Dedifferentiated amniotic fluid mesenchymal stem cell (primary cell): ENCODE measurements around the gene SYCE3.
"Not testable (repeated sequence)": the region's sequence is repeated elsewhere in the genome, so short reads cannot be mapped to it uniquely, and the experiment has no call there.

Source experiments
- DNase-seq: peaks from one replicate; pipeline ENCODE4 v3.0.0-alpha.2; 2016; ENCODE audit errors: extremely low spot score

Gene SYCE3

DNA sequence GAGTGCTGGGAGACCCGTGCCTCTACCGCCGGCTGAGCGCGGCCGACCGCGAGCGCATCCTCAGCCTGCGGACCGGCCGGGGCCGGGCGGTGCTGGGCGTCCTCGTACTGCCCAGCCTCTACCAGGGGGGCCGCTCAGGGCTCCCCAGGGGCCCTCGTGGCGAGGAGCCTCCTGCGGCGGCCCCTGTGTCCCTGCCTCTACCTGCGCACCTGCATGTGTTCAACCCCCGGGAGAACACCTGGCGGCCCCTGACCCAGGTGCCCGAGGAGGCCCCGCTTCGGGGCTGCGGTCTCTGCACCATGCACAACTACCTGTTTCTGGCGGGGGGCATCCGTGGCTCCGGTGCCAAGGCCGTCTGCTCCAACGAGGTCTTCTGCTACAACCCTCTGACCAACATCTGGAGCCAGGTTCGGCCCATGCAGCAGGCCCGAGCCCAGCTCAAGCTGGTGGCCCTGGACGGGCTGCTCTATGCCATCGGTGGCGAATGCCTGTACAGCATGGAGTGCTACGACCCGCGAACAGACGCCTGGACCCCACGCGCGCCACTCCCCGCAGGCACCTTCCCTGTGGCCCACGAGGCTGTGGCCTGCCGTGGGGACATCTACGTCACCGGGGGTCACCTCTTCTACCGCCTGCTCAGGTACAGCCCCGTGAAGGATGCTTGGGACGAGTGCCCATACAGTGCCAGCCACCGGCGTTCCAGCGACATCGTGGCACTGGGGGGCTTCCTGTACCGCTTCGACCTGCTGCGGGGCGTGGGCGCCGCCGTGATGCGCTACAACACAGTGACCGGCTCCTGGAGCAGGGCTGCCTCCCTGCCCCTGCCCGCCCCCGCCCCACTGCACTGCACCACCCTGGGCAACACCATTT lies 13.6 kb downstream of the SYCE3 start:
- DNase-seq = no peak

DNA sequence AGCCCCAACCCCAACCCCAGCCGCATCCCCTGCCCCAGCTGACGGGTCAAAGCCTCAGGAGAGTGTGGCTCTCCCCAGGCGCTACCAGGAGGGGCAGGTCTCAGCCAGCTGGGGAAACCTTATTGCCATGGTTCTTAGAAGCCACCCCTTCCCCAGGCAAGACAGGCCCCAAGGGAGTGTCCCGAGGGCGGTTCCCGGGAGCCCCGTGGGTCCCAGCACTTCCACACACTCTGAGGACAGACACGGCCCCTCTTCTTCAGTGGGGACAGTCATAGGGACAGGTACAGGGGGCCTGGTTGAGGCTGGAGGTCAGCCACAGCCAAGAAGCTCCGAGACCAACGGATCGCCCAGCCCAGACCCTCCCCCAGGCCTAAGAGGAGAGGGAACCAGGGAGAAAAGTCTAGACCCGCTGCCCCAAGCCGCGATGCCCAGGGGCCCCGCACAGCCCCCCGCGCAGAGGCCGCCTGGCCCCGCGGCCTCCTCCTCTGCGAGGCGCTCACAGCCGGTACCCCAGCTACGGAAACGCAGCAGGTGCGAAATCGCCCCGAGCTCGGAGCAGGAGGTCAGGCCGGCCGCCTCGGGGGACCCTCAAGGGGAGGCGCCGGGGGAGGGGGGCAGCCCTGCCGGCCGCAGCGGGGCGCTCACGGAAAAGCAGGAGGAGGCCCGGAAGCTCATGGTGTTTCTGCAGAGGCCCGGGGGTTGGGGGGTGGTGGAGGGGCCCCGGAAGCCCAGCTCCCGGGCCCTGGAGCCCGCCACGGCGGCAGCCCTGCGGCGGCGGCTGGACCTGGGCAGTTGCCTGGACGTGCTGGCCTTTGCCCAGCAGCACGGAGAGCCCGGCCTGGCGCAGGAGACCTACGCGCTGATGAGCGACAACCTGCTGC lies 14.4 kb downstream of the SYCE3 start:
- no peak for DNase-seq

DNA sequence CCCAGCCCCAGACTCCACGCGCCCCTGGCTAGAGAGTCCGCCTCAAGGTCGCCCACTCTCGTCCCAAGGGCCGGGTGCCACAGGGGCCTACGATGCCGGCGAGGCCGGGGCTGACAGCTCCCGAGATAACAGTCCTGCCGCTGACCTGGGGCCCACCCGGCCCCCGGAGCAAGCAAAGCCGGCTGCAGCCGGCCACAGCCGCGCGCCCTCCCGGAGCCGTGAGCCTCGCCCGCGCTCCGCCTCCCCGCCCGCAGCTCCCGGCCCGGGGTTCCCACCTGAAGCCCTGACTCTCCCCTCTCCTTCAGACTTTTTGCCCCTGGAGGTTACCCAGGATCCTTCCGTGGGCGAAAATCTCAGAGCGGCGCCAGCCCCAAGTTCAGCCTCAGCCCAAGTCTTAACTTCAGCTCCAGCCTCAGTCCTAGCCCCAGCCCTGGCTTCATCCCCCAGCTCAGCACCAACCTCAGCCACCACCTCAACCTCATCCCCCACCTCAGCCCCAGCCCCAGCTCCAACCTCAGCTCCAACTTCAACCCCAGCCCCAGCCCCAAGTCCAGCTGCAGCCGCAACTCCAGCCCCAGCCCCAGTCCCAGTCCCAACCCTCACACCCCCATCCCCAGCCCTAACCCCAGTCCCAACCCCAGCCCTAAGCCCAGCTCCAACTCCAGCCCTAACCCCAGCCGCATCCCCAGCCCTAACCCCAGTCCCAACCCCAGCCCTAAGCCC lies 15.3 kb downstream of the SYCE3 start:
- DNase-seq = no peak

DNA sequence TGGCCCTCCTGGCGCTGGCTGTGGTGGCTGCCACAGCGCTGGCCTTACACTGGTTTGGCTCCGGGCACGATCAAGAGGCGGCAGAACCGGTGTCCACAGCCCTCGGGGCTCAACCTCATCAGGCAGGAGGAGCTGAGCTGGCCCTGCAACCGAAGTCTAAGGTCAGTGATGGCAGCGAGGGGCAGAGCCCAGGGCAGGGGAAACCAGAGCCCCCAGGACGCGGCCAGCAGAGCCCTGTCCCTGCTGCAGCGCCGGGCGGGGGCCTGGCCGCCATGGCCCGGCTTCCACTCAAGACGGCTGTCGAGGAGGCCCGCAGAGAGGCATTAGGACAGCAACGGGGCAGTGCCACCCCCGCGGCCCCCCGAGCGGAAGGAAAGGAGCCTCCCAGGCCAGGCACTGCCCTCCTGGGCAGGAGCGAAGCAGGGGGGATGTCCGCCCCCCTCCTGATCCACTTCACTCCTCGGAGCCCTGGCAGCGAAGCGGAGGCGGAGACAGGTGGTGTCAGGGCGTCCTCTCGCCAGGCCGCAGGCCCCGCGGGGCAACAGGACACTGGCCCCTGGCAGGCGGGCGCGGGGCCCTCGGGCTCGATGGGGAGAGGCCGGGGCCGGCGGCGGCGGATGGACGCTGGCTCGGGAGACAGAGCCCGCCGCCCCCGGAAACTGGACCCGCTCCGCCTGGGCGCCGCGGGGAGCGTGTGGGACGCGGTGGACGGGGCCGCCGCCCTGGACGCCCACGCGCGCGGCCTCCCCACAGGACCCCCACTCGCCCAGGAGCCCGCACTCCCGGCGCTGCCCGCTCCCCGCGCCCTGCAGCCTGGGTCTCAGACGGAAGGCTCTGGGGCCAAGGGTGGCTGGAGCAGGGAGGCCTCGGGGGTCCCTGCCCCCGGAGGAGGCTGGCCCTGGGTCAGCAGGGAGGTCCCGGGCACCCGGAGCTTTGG lies 16.1 kb downstream of the SYCE3 start:
- no peak for DNase-seq

- DNase-seq = peak; percentile 89
These were observed 17.0 kb downstream of the SYCE3 start, which contains the start of gene KLHDC7B for GRCh38 chr22:50545522-50546325. Gene KLHDC7B, plus strand, starts transcription at chr22:50545899. Its CDS starts 345 bp downstream, at chr22:50546244.

- DNase-seq = no peak
These were observed 17.9 kb downstream of the SYCE3 start for GRCh38 chr22:50544746-50545253.

DNA sequence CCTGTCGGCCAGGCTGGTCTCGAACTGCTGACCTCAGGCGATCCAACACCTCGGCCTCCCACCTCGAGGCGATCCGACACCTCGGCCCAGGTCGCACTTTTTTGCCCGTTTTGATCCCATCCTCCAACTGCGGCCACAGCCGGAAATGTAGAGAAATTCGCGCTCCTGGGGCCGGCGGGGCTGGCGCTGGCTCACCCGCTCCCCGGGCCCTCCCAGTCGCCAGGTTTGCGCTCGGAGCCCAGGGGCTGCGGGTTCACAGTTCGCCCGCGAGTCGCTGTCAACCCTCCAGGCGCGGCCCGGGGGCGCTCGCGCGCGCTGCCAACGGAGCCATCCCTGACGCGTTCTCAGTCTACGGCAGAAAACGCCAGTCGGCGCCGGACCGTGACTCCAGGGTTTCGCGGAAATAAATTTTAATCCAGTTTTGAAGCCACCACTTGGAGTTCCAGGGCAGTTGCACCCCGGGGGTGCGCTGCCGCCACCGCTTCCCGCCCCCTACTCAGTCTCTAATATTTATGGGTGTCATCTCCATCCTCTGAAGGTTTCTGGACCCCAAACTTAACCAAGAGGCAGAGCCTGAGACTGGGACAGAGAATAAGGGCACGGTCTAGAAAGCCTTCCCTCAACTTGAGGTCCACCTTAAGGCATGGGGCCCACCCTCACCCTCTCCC lies 18.5 kb downstream of the SYCE3 start:
- no peak for DNase-seq

DNA sequence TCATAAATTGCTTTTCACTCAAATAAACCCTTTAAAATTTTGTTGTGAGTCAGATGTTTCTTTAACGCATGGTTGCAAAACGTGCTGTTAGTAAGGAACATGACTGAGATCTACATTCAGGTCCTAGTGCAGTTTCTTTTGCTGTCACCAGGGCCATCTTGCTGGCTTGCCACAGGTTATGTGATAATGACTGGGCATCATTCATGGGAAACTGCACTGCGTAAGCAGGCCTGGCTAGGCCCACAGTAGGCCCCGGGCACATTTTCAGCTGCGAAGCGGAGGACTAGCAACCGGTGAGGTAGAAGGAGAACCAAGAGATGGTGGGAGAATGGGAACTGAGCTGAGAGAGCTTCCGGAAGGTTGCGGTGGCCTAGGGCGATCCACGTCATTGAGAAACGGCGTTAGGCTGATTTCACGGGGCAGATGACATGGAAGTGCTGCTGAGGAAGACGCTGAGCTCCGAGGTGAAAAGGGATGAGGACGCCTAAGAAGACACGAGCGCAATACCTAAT lies 20.2 kb downstream of the SYCE3 start:
- no peak for DNase-seq

- peak; percentile 90 for DNase-seq
These were observed 21.1 kb downstream of the SYCE3 start for GRCh38 chr22:50541667-50542026.

GRCh38 chr22:50540381-50540780 lies 22.3 kb downstream of the SYCE3 start:
- DNase-seq = no peak

DNA sequence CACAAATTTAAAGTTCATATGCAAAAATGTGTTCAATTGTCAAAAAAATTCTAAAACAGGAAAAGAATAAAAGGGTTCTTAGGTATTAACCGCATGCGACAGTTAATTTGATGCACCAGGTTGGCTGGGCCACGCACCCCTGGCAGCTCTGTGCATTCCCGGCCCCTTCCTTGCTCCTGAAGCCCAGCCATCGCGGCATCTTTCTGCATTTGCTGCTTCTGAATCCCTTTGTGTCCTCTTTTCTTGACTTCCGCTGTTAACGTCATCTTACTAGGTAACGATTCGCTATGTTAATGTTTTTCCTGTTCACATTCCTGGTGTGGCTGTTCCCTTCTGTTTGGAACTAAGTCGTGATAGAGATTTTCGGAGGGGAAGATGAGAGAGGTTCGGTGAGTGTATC lies 25.0 kb downstream of the SYCE3 start:
- DNase-seq = no peak

GRCh38 chr22:50536226-50536625 lies 26.5 kb downstream of the SYCE3 start:
- no peak for DNase-seq

DNA sequence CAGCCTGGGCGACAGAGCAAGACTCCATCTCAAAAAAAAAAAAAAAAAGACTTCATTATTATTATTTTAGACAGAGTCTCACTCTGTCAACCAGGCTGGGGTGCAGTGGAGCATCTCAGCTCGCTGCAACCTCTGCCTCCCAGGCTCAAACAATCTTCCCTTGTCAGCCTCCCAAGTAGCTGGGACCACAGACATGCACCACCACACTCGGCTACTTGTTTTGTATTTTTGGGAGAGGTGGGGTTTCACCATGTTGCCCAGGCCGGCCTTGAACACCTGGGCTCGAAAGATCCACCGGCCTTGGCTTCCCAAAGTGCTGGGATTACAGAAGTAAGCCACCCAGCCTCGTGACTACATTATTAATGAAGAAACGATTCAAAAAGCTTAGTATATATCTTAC lies 27.6 kb downstream of the SYCE3 start:
- no peak for DNase-seq

GRCh38 chr22:50533856-50534711 lies 28.6 kb downstream of the SYCE3 start:
- DNase-seq = not testable (repeated sequence)

DNA sequence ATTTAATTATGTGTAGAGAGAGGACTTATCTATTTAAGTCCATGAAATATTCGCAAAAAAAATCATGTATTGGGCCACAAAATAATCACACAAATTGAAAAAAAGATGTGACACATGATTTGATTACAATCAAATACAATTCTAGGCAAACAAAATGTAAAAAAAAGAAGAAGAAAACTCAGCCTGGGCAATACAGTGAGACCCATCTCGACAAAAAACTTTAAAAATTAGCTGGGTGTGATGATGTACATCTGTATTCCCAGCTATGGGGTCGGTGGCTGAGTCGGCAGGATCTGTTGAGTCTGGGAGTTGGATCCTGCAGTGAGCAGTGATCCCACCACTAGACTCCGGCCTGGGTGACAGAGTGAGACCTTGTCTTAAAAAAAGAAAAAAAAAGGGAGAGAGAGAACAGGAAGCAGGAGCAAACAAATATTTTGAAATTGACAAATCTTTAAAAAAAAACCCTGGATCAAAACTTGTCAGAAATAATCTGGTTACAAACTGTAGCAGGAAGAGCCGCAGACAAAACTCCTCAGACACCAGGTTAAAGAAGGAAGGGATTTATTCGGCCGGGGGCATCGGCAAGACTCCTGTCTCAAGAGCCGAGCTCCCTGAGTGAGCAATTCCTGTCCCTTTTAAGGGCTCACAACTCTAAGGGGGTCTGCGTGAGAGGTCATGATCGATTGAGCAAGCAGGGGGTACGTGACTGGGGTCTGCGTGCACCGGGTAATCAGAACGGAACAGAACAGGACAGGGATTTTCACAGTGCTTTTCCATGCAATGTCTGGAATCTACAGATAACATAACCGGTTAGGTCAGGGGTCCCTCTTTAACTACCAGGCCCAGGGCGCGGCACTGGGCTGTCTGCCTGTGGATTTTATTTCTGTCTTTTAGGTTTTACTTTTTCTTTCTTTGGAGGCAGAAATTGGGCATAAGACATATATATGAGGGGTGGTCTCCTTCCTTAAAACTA lies 29.6 kb downstream of the SYCE3 start:
- no peak for DNase-seq

- DNase-seq = no peak
These were observed 30.6 kb downstream of the SYCE3 start for GRCh38 chr22:50531962-50532674.
